ENCODE results near the gene GPC6. TPM values are rescaled to one million over a fixed set of nuclear protein-coding genes. Genes with fewer than 3 reads are reported as not detected.

The GPC6 gene
- total RNA-seq, 1 donor from 2014 or later = 16.1 TPM

- H3K9me3 Mint-ChIP-seq (ENCODE audit: unreplicated experiment) = no peaks in the 10 kb centered on the region
- H3K4me1 Mint-ChIP-seq (ENCODE audit: unreplicated experiment) = no peaks in the 10 kb centered on the region
- no peak for DNase-seq (ENCODE audit: low spot score)
- no peak overlapping the region for H3K27ac Mint-ChIP-seq (ENCODE audit: unreplicated experiment)
- no peak for TF ChIP-seq CTCF (IDR thresholded peaks at IDR 0.05; ENCODE audit: unreplicated experiment)
- H3K27me3 Mint-ChIP-seq (ENCODE audit: unreplicated experiment) = no peaks in the 10 kb centered on the region
- H3K4me3 Mint-ChIP-seq (ENCODE audit: unreplicated experiment) = no peak overlapping the region
- H3K36me3 Mint-ChIP-seq (ENCODE audit: low read depth, unreplicated experiment) = no peaks in the 10 kb centered on the region
These were observed 524.5 kb downstream of the GPC6 start for GRCh38 chr13:93751117-93751516.

GRCh38 chr13:93752541-93752940 lies 525.9 kb downstream of the GPC6 start:
- Mint-ChIP-seq H3K27ac (ENCODE audit: unreplicated experiment) (no peak overlapping the region), H3K4me3 (ENCODE audit: unreplicated experiment) (no peak overlapping the region), H3K36me3 (ENCODE audit: low read depth, unreplicated experiment) (no peaks in the 10 kb centered on the region), H3K27me3 (ENCODE audit: unreplicated experiment) (no peaks in the 10 kb centered on the region), H3K4me1 (ENCODE audit: unreplicated experiment) (no peaks in the 10 kb centered on the region), H3K9me3 (ENCODE audit: unreplicated experiment) (no peaks in the 10 kb centered on the region)
- DNase-seq (ENCODE audit: low spot score) = no peak
- no peak for TF ChIP-seq CTCF (IDR thresholded peaks at IDR 0.05; ENCODE audit: unreplicated experiment)

- no peaks in the 10 kb centered on the region for H3K36me3 Mint-ChIP-seq (ENCODE audit: low read depth, unreplicated experiment)
- H3K27me3 Mint-ChIP-seq (ENCODE audit: unreplicated experiment) = no peaks in the 10 kb centered on the region
- H3K9me3 Mint-ChIP-seq (ENCODE audit: unreplicated experiment) = no peaks in the 10 kb centered on the region
- no peak overlapping the region for H3K27ac Mint-ChIP-seq (ENCODE audit: unreplicated experiment)
- TF ChIP-seq CTCF (IDR thresholded peaks at IDR 0.05; ENCODE audit: unreplicated experiment) = no peak
- DNase-seq (ENCODE audit: low spot score) = no peak
- no peak overlapping the region for H3K4me3 Mint-ChIP-seq (ENCODE audit: unreplicated experiment)
- peaks cover 1% of the 10 kb centered on the region for H3K4me1 Mint-ChIP-seq (ENCODE audit: unreplicated experiment)
These were observed 527.0 kb downstream of the GPC6 start for GRCh38 chr13:93753639-93754038.

- Mint-ChIP-seq H3K27me3 (ENCODE audit: unreplicated experiment) (no peaks in the 10 kb centered on the region), H3K4me1 (ENCODE audit: unreplicated experiment) (peaks cover 5% of the 10 kb centered on the region), H3K9me3 (ENCODE audit: unreplicated experiment) (no peaks in the 10 kb centered on the region), H3K4me3 (ENCODE audit: unreplicated experiment) (no peak overlapping the region), H3K36me3 (ENCODE audit: low read depth, unreplicated experiment) (no peaks in the 10 kb centered on the region), H3K27ac (ENCODE audit: unreplicated experiment) (no peak overlapping the region)
- no peak for TF ChIP-seq CTCF (IDR thresholded peaks at IDR 0.05; ENCODE audit: unreplicated experiment)
- no peak for DNase-seq (ENCODE audit: low spot score)
These were observed 528.7 kb downstream of the GPC6 start for GRCh38 chr13:93755341-93755740.

GRCh38 chr13:93758575-93758974 lies 532.0 kb downstream of the GPC6 start:
- peak overlapping the region; percentile 10 for H3K27ac Mint-ChIP-seq (ENCODE audit: unreplicated experiment)

More at GRCh38 chr13:93758575-93758974, 532.0 kb downstream of the GPC6 start:
- H3K4me3 Mint-ChIP-seq (ENCODE audit: unreplicated experiment) = no peak overlapping the region
- H3K27me3 Mint-ChIP-seq (ENCODE audit: unreplicated experiment) = no peaks in the 10 kb centered on the region
- peaks cover 5% of the 10 kb centered on the region for H3K4me1 Mint-ChIP-seq (ENCODE audit: unreplicated experiment)
- DNase-seq (ENCODE audit: low spot score) = no peak
- no peak for TF ChIP-seq CTCF (IDR thresholded peaks at IDR 0.05; ENCODE audit: unreplicated experiment)
- H3K36me3 Mint-ChIP-seq (ENCODE audit: low read depth, unreplicated experiment) = no peaks in the 10 kb centered on the region
- no peaks in the 10 kb centered on the region for H3K9me3 Mint-ChIP-seq (ENCODE audit: unreplicated experiment)

Data from endothelial cell (in vitro differentiated cells).